HG02642 (cell line): Measurements from ENCODE around the gene KRTAP4-8.
"Not testable (repeated sequence)": the region's sequence is repeated elsewhere in the genome, so short reads cannot be mapped to it uniquely, and the experiment has no call there.

Source experiments
- ATAC-seq: cut with Tn5 transposase; IDR thresholded peaks from one replicate; pipeline ENCODE4 v1.9.1; 2021; ENCODE audit warnings: mild to moderate bottlenecking; ENCODE audit not compliant: unreplicated experiment, poor library complexity

Gene KRTAP4-8

DNA sequence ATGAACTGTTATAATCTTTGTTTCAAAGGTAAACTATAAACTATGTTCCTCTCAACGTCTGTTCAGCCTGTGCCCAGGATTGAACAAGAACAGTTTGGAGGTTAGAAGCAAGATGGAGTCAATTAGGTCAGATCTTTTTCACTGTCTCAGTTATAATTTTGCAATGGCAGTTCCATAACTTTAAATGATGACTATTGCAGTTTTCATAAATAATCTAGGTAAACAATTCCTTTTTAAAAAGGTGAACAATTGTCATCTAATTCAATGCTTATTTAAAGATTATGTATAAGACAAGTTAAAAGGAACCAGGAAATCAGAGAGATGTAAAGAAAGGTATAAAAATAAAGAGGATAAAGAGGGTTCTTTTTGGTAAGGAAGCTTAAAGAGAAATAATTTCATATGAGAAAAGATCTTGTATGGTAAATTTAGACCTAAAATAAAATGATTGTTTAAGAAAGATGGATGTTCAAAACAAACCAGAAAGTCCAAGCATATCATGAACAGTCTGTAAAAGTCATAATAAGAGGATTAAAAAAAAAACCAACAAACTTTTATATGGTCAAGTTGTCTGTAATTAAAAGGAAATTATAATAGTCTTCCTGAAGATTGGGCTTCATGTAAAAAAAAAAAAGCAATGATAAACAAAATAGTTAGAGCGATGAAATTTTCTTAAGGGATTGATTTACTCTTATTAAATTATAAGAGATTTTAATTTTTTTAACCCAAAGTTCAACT, 13.4 kb upstream of the KRTAP4-8 start:
- ATAC-seq, result no peak

GRCh38 chr17:41108728-41109386, 10.9 kb upstream of the KRTAP4-8 start:
- not testable (repeated sequence) for ATAC-seq

GRCh38 chr17:41107941-41108450, 10.1 kb upstream of the KRTAP4-8 start:
- ATAC-seq, result no peak

DNA sequence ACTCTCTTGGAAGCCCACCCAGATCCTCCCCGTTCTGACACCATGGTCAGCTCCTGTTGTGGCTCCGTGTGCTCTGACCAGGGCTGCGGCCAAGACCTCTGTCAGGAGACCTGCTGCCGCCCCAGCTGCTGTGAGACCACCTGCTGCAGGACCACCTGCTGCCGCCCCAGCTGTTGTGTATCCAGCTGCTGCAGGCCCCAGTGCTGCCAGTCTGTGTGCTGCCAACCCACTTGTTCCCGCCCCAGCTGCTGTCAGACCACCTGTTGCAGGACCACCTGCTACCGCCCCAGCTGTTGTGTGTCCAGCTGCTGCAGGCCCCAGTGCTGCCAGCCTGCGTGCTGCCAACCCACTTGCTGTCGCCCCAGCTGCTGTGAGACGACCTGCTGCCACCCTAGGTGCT, 7.4 kb upstream of the KRTAP4-8 start, which contains the start of gene KRTAP4-9:
Gene KRTAP4-9 (plus strand): TSS at position 43 of the 400 bp plus-strand sequence. CDS start 0 bp downstream, at position 43.
- ATAC-seq, result not testable (repeated sequence)

GRCh38 chr17:41104386-41105038, 6.6 kb upstream of the KRTAP4-8 start:
- not testable (repeated sequence) for ATAC-seq

GRCh38 chr17:41103896-41104295, 6.0 kb upstream of the KRTAP4-8 start:
- no peak for ATAC-seq

DNA sequence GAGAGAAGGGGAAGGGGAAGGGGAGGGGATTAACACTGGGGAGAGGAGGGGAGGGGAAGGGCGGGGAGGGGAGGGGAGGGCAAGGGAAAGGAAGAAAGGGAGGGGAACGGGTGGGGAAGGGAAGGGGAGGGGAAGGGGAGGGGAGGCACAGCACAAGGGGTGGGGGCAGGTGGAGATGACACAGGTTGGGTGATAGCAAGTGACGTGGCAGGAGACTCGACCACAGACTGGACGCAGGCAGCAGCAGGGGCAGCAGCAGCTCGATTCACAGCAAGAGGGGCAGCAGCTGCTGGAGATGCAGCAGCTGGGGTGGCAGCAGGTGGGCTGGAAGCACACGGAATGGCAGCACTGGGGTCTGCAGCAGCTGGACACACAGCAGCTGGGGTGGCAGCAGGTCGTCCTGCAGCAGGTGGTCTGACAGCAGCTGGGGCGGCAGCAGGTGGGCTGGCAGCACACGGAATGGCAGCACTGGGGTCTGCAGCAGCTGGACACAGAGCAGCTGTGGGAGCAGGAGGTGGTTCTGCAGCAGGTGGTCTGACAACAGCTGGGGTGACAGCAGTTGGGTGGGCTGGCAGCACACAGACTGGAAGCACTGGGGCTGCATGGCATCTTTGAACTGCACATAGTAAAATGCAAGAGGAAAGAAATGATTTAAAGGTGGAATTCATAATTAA, 3.8 kb upstream of the KRTAP4-8 start, which contains the start of gene KRTAP4-16:
Gene KRTAP4-16 (minus strand): TSS at position 624 of the 674 bp plus-strand sequence. CDS start 0 bp downstream, at position 624.
- ATAC-seq, result no peak

DNA sequence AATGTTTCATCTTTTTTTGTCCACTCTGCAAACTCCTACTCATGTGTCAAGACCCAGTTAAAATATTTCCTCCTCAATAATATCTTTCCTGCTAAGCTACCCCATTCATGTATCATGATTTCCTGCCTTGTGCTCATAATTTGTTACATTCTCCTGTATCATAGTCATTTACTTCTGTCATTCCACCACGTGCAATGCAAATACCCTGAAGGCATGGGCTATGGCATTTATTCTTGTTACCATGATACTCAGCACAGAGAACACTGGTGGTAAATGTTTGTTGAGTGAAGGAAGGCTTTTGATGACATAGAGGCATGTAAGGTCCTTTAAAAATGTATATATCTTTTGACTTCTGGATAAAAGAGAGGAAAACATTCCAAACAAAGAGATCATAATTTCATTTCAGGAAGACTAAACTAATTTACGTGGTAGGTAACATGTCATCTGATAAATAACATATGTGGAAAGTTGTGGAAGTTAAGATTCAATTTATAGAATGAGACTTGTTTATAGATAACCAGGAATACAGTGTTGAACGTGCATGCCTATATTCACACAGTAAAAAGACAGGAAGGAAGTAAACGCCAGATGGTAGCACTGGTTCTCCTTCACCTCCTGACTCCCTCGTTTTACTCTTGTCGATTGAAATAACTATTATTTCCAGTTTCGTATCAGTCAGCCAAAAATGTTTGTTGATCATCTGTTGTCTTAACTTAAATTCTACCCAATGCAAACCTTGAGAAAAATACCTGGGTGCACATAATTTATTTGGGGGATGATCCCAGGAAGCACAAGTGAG, 1.9 kb upstream of the KRTAP4-8 start:
- not testable (repeated sequence) for ATAC-seq

DNA sequence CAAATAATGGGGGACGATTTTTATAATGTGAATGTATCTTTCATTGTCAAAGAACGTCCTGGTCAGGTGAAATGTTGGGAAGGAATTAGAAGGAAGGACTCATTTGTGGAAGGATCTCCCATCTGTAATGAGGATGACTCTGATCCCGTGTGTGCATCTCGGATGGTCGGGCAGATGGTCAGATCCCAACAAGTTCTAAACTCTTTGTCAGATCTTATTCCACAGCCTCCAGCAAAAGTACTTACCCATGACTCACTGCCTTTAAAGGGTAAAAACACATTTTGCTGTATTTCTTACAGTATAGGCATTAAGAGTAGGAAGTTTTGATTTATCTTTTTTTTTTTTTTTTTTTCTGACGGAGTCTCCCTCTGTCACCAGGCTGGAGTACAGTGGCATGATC, 539 bp upstream of the KRTAP4-8 start:
- ATAC-seq, result no peak

GRCh38 chr17:41096055-41096454, 1.9 kb downstream of the KRTAP4-8 start:
- ATAC-seq, result no peak

DNA sequence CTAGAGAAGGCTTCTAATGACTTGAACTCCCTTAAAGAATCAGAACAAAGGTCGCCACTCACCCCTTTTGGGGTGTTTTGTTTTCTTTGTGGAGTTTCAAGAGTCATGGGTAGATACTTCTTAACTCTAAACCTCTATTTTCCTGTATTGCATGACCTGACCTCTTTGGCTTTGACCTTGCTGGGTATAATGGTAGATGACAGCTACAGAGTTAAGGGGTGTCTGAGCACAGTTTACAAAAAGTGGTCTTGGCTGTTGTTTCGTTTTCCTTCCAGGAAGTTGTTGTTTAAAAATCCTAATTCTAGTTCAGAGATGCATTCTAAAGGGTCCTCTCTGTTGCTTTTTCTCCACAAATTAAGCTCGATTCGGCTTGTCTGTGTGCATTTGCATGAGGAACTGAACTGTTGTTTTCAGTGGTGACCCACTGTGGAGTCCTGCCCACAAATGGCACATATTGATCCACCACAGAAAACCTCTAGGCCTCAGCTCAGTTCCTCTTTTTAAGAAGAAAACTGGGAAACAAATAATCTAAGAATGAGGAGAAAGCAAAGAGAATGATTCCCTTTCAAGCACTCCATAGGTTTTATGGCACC, 9.1 kb downstream of the KRTAP4-8 start:
- not testable (repeated sequence) for ATAC-seq

DNA sequence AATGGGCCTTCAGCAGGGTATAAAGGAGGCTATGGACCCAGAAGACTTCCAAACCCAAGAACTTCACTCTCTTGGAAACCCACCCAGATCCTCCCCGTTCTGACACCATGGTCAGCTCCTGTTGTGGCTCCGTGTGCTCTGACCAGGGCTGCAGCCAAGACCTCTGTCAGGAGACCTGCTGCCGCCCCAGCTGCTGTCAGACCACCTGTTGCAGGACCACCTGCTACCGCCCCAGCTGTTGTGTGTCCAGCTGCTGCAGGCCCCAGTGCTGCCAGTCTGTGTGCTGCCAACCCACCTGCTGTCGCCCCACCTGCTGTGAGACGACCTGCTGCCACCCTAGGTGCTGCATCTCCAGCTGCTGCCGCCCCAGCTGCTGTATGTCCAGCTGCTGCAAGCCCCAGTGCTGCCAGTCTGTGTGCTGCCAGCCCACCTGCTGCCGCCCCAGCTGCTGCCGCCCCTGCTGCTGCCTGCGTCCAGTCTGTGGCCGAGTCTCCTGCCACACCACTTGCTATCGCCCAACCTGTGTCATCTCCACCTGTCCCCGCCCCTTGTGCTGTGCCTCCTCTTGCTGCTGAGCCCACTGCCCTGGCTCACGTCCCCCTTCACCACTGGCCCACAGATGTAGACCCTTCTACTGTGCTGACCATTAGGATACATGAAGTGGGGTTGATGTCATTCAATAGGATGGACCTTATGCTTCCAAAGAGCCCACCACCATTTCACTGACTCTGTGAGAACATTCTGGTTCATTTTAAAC, 13.7 kb downstream of the KRTAP4-8 start, which contains the start of gene KRTAP4-7:
Gene KRTAP4-7 (plus strand): TSS at position 51 of the 757 bp plus-strand sequence. CDS start 57 bp downstream, at position 108.
- ATAC-seq, result not testable (repeated sequence)

GRCh38 chr17:41083427-41083826, 14.5 kb downstream of the KRTAP4-8 start:
- ATAC-seq, result not testable (repeated sequence)

GRCh38 chr17:41082626-41083025, 15.3 kb downstream of the KRTAP4-8 start:
- no peak for ATAC-seq

- ATAC-seq, result no peak
Measured at GRCh38 chr17:41076788-41077187, 21.2 kb downstream of the KRTAP4-8 start.

DNA sequence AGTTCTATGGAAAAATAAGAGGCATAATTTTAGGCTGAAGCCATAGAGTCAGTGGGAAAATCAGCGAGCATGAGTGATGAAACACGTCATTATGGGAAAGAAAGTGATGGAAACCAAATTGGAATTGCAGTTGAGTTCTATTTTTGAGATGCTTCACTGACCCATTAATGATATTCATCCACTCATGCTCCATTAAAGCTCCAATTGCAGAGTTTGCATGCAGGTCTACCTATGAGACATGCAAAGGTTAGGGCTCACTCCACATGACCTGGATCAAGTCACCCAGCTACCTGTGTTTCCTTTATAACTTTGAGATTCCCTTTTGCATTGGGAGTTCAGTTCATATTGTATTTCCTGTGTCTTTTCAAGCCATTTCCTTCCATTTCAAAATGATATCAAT, 24.3 kb downstream of the KRTAP4-8 start:
- ATAC-seq, result no peak

GRCh38 chr17:41071606-41072360, 26.2 kb downstream of the KRTAP4-8 start:
- no peak for ATAC-seq

GRCh38 chr17:41069031-41069430, 28.9 kb downstream of the KRTAP4-8 start:
- no peak for ATAC-seq
